ENCODE results near the gene IFT122. TPM values are rescaled to one million over a fixed set of nuclear protein-coding genes. Genes with fewer than 3 reads are reported as not detected.
A peak's percentile ranks its signal among the peaks of the same experiment; 100 is the strongest.

The IFT122 gene
- total and polyA plus RNA-seq, 2 experiments from 2014 or later = 10.2 to 38.8 TPM

DNA sequence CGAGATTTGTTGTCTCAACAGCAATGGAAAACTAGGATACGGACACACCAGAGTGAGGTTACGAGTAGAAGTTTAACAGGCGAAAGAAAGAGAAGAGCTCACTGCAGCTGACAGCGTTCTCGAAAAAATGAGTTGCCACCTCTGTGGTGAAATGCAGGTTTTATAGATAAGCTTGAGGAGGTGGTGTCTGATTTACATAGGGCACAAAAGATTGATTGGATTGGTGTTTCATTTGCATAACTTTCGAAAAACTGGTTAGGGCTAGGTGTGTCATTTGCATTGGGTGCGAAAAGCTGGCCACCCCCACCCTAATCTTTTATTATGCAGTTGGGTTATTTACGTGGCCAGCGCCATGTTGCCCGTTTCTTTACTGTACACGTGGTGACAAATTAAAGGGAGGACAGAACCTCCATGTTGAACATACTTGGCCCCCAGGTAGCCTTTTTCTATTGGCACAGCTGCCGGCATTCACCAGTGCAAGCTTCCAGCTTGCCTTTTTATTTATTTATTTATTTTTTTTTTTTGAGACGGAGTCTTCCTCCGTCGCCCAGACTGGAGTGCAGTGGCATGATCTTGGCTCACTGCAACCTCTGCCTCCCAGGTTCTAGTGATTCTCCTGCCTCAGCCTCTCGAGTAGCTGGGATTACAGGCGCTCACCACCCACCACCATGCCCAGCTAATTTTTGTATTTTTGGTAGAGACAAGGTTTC lies 8.3 kb downstream of the IFT122 start (continued):
- TF ChIP-seq, protein P1, sequence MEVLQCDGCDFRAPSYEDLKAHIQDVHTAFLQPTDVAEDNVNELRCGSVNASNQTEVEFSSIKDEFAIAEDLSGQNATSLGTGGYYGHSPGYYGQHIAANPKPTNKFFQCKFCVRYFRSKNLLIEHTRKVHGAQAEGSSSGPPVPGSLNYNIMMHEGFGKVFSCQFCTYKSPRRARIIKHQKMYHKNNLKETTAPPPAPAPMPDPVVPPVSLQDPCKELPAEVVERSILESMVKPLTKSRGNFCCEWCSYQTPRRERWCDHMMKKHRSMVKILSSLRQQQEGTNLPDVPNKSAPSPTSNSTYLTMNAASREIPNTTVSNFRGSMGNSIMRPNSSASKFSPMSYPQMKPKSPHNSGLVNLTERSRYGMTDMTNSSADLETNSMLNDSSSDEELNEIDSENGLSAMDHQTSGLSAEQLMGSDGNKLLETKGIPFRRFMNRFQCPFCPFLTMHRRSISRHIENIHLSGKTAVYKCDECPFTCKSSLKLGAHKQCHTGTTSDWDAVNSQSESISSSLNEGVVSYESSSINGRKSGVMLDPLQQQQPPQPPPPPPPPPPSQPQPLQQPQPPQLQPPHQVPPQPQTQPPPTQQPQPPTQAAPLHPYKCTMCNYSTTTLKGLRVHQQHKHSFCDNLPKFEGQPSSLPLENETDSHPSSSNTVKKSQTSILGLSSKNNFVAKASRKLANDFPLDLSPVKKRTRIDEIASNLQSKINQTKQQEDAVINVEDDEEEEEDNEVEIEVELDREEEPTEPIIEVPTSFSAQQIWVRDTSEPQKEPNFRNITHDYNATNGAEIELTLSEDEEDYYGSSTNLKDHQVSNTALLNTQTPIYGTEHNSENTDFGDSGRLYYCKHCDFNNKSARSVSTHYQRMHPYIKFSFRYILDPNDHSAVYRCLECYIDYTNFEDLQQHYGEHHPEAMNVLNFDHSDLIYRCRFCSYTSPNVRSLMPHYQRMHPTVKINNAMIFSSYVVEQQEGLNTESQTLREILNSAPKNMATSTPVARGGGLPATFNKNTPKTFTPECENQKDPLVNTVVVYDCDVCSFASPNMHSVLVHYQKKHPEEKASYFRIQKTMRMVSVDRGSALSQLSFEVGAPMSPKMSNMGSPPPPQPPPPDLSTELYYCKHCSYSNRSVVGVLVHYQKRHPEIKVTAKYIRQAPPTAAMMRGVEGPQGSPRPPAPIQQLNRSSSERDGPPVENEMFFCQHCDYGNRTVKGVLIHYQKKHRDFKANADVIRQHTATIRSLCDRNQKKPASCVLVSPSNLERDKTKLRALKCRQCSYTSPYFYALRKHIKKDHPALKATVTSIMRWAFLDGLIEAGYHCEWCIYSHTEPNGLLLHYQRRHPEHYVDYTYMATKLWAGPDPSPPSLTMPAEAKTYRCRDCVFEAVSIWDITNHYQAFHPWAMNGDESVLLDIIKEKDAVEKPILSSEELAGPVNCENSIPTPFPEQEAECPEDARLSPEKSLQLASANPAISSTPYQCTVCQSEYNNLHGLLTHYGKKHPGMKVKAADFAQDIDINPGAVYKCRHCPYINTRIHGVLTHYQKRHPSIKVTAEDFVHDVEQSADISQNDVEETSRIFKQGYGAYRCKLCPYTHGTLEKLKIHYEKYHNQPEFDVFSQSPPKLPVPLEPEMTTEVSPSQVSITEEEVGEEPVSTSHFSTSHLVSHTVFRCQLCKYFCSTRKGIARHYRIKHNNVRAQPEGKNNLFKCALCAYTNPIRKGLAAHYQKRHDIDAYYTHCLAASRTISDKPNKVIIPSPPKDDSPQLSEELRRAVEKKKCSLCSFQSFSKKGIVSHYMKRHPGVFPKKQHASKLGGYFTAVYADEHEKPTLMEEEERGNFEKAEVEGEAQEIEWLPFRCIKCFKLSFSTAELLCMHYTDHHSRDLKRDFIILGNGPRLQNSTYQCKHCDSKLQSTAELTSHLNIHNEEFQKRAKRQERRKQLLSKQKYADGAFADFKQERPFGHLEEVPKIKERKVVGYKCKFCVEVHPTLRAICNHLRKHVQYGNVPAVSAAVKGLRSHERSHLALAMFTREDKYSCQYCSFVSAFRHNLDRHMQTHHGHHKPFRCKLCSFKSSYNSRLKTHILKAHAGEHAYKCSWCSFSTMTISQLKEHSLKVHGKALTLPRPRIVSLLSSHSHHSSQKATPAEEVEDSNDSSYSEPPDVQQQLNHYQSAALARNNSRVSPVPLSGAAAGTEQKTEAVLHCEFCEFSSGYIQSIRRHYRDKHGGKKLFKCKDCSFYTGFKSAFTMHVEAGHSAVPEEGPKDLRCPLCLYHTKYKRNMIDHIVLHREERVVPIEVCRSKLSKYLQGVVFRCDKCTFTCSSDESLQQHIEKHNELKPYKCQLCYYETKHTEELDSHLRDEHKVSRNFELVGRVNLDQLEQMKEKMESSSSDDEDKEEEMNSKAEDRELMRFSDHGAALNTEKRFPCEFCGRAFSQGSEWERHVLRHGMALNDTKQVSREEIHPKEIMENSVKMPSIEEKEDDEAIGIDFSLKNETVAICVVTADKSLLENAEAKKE (CRISPR knock-in tag; IDR thresholded peaks at IDR 0.05) = no peak
- peak; percentile 39; the same call in 1 of the 2 replicates for TF ChIP-seq CREB1 (CRISPR knock-in tag; IDR thresholded peaks at IDR 0.05; ENCODE audit: low read depth)
- no peak for TF ChIP-seq JUNB (IDR thresholded peaks at IDR 0.05; ENCODE audit: unreplicated experiment)

DNA sequence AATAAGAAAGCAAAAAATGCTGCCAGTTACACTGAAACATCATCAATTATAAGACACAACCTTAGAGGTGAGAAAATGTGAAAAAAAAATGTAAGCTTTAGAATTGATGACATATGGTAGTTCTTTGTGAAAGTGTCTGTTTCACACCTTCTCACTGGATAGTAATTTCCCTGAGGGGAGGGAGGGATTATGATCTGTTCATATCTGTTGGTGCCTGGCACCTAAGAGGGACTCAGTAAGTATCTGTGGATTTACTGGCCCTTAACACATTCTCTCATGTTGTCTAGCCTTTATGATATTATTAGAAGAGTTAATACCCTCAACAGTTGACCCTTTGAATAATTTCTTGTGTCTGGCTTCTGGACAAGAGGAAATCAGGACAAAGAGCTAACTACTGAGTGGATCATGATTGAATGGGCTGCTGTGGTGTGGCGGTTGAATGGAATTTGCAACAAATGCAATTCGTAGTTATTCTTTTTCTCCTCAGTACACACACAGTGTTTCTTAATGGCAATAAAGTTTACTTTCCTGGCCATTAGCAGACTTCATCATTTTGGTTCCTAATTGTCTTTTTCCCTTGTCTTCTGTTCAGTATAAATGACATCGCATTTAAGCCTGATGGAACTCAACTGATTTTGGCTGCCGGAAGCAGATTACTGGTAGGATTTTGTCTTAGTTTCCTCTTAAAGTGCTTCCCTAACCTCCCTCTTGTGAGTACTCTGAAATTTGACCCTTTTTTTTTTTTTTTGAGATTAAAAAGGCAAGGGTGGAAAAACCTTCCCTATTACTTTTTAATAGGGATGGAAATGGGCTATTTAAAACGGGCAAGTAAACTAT lies 9.5 kb downstream of the IFT122 start:
- TF ChIP-seq EZH2 (IDR thresholded peaks at IDR 0.05; ENCODE audit: low read depth, unreplicated experiment) = no peak
- no peak for TF ChIP-seq CREB1 (CRISPR knock-in tag; IDR thresholded peaks at IDR 0.05; ENCODE audit: low read depth)
- no peak for TF ChIP-seq ZNF114 (CRISPR knock-in tag; IDR thresholded peaks at IDR 0.05)
- peaks cover 34% of the 10 kb centered on the region for H3K4me1 Mint-ChIP-seq

More for the DNA sequence above, 9.5 kb downstream of the IFT122 start:
- peak overlapping the region; percentile 3; the same call in 1 of the 2 replicates for H3K4me2 ChIP-seq
- H3K9me2 ChIP-seq (ENCODE audit: insufficient read depth) = no peaks in the 10 kb centered on the region
- peaks cover 6% of the 10 kb centered on the region; the same call in 1 of the 2 replicates for H3K79me2 ChIP-seq (replicated peaks; ENCODE audit: insufficient read depth)
- DNase-seq (ENCODE audit: low spot score) (peak; percentile 20), ATAC-seq (no peak)
- H3K27ac ChIP-seq (ENCODE audit: low read depth) = peak overlapping the region; percentile 29; the same call in 1 of the 2 replicates
- no peaks in the 10 kb centered on the region for H4K20me1 ChIP-seq (replicated peaks; ENCODE audit: insufficient read depth)
- H3K4me3 Mint-ChIP-seq = peak overlapping the region; percentile 5; the same call in 1 of the 3 replicates
- H3F3A ChIP-seq (replicated peaks; ENCODE audit: low read depth) = no peaks in the 10 kb centered on the region
- H3K27me3 Mint-ChIP-seq (ENCODE audit: insufficient read depth, low read depth, poor library complexity) = peaks cover 2% of the 10 kb centered on the region
- no peaks in the 10 kb centered on the region for H3K9me3 Mint-ChIP-seq
- H3K36me3 ChIP-seq (ENCODE audit: insufficient read depth) = no peaks in the 10 kb centered on the region
- H3K27me3 ChIP-seq (ENCODE audit: insufficient read depth) = no peaks in the 10 kb centered on the region
- H3K4me1 ChIP-seq (ENCODE audit: insufficient read depth) = peaks cover 32% of the 10 kb centered on the region
- H2AFZ ChIP-seq = no peak overlapping the region
- peak overlapping the region; percentile 79 for H3K27ac Mint-ChIP-seq
- H3K36me3 Mint-ChIP-seq (ENCODE audit: low read depth) = peaks cover 12% of the 10 kb centered on the region
- H3K4me3 ChIP-seq = no peak overlapping the region
